HG03558 (cell line): ENCODE results near the gene PLD1.
"Not testable (repeated sequence)": the region's sequence is repeated elsewhere in the genome, so short reads cannot be mapped to it uniquely, and the experiment has no call there.

ENCODE experiments used
- ATAC-seq: cut with Tn5 transposase; IDR thresholded peaks from one replicate; pipeline ENCODE4 v1.9.1; 2021; ENCODE audit warnings: moderate number of reproducible peaks; ENCODE audit not compliant: unreplicated experiment; ENCODE audit errors: extremely low read depth

Gene PLD1

GRCh38 chr3:171586274-171586673 lies 224.0 kb downstream of the PLD1 start:
- ATAC-seq = no peak

DNA sequence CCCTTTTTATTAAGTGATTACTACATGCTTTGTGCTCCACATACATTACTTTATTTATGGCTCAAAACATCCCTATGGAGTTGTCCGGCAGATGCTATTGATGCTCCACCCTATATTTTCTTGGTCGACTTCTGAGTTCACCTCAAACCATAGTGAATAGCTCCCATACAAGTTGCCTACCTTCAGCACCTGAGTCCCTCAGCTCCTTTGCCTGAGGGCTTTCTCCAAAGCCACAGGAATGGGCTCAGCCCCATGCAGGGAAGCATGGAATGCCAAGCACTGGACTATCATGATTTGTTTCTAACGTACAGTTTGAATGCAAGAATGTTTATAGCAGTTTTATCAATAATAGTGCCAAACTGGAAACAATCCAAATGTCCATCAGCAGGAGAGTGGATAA lies 225.2 kb downstream of the PLD1 start:
- ATAC-seq = no peak

- no peak for ATAC-seq
These were observed 226.2 kb downstream of the PLD1 start for GRCh38 chr3:171584100-171584499.

GRCh38 chr3:171574556-171575240 lies 235.6 kb downstream of the PLD1 start:
- no peak for ATAC-seq

- ATAC-seq = no peak
These were observed 240.6 kb downstream of the PLD1 start for GRCh38 chr3:171569571-171570132.

- ATAC-seq = no peak
These were observed 241.5 kb downstream of the PLD1 start for GRCh38 chr3:171568766-171569165.

DNA sequence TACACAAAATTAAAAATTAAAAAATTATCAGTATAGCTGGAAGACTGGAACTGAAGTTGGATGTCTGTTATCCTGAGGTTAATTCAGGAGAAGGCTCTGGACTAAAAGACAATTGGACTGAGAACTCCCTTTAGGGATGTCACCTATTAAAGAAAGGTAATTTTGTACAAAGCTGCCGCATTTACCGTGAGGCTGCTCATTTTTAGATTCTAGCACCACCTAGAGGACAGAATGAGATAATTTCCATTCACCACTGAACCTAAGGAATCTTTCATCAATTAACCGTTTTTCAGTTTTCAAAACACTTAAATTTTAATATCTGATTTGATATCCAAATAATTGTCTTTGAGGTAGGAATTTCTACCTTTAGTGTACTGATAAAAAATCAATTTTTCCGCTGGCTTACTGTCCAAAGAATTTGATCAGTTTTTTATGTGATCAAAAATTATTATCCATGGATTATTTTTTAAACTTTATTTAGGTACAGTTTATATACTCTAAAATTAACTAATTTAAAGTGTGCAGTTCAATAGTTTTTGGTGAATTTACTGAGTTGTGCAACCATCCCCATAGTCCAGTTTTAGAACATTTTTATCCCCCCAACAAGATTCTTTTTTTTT lies 243.4 kb downstream of the PLD1 start:
- ATAC-seq = no peak

GRCh38 chr3:171565481-171566058 lies 244.7 kb downstream of the PLD1 start:
- no peak for ATAC-seq

- no peak for ATAC-seq
These were observed 245.4 kb downstream of the PLD1 start for GRCh38 chr3:171564748-171565480.

DNA sequence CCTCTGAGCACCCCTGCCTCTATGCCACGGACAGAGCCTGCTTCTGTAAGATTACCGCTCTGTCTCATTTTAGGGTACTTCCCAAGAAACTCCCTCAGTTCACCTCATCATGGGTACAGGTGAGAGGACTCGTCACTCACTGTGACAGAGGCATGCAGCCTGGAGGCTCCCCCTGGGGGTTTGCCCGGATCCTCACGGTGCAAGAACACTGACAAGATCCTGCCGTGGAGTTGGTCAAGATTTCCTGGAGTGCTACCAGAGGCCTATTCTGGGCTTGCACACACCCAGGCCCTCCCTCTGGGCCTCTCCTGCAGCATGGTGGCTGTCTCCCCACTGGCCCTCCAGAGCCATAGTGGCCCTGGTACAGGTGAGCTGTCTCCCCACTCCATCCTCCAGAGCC lies 247.0 kb downstream of the PLD1 start:
- ATAC-seq = no peak

DNA sequence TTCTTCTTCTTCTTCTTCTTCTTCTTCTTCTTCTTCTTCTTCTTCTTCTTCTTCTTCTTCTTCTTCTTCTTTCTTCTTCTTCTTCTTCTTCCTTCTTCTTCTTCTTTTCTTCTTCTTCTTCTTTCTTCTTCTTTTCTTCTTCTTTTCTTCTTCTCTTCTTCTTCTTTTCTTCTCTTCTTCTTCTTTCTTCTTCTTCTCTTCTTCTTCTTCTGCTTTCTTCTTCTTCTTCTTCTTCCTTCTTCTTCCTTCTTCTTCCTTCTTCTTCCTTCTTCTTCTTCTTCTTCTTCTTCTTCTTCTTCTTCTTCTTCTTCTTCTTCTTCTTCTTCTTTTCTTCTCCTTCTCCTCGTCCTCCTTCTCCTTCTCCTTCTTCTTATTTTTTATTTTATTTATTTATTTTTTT lies 247.8 kb downstream of the PLD1 start:
- ATAC-seq = not testable (repeated sequence)

- no peak for ATAC-seq
These were observed 248.5 kb downstream of the PLD1 start for GRCh38 chr3:171561596-171562323.

DNA sequence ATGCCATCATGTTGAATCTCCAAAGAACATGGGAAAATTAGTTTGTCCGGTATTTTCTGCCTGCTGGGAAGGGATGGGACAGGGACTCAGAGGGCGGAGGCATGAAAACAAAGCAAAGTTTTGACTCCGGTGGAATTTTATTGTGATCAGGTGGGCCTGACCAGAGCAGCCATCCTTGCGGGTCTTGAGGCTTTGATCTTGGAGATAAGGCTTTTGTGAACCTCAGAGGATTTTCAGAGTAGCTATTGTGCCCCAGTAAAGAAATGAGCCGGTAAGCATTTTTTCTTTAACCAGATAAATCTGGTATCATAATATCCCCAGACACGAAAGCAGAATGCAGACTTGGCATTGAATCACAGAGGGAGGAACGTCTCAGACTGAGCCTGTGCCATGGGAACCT lies 250.7 kb downstream of the PLD1 start:
- no peak for ATAC-seq

GRCh38 chr3:171558188-171558696 lies 252.0 kb downstream of the PLD1 start:
- ATAC-seq = no peak

DNA sequence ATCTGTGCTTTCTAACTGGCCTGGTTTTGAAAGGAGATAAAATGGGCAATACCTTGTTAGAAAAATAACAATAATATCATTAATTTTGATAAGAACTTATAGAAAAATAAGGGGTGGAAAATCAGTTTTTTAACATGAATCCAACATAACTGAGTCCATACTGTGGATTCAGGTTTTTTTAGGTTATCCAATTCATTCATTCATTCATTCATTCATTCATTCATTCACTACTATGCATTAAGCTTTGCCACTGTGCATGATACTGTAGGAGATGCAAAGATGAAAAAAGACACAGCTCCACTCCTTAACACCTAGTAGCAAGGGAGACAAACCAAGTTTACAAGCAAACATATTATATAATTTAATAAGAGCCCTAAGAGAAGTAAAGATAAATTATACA lies 253.1 kb downstream of the PLD1 start:
- ATAC-seq = no peak

- no peak for ATAC-seq
These were observed 253.6 kb downstream of the PLD1 start for GRCh38 chr3:171556574-171557145.

- ATAC-seq = no peak
These were observed 254.1 kb downstream of the PLD1 start for GRCh38 chr3:171556148-171556547.

- no peak for ATAC-seq
These were observed 257.2 kb downstream of the PLD1 start for GRCh38 chr3:171553086-171553485.

- ATAC-seq = no peak
These were observed 257.8 kb downstream of the PLD1 start for GRCh38 chr3:171552531-171552930.

DNA sequence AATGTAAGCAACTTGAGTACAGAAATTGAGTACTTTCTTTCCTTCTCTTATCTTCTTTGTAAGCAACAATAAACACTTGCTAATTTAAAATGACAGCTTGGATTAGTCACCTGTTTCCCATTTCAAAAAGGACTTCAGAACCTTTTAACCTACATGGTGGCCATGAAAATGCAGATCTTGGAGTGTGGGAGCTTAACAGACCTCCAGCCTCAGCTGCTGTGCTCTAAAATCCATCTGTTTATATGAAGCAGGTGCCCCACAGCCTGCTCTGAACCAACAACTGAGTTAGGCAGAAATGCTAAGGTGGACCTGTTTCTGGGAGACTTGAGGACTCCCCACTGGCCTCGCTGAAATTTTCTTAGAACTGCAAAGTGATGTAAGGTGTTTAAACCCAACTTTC lies 259.0 kb downstream of the PLD1 start:
- no peak for ATAC-seq
